GM19193 (cell line): ENCODE measurements around the gene RAB42.

Experiments used
- POLR2A ChIP-seq: IDR thresholded peaks from 4 replicates; pipeline ENCODE4 v1.6.1; 2011; ENCODE audit not compliant: insufficient read depth, insufficient read length; ENCODE audit errors: extremely low read depth

RAB42 gene

GRCh38 chr1:28591708-28592320 lies at the start of gene RAB42:
Gene RAB42, plus strand, starts transcription at chr1:28592265. Its CDS starts 247 bp downstream, at chr1:28592512.
- TF ChIP-seq POLR2A = no peak

GRCh38 chr1:28545246-28545628 lies 46.8 kb upstream of the RAB42 start:
- TF ChIP-seq POLR2A = no peak

GRCh38 chr1:28548318-28548717 lies 43.7 kb upstream of the RAB42 start:
- TF ChIP-seq POLR2A = no peak

- TF ChIP-seq POLR2A = no peak
These were observed 40.7 kb upstream of the RAB42 start for GRCh38 chr1:28551381-28551780.

GRCh38 chr1:28552758-28553663 lies 39.1 kb upstream of the RAB42 start, which contains the start of gene TRNAU1AP:
Gene TRNAU1AP, plus strand, starts transcription at chr1:28553085. Its CDS starts 26 bp downstream, at chr1:28553111.
- peak; percentile 69 for TF ChIP-seq POLR2A

GRCh38 chr1:28560886-28561285 lies 31.2 kb upstream of the RAB42 start:
- no peak for TF ChIP-seq POLR2A

- TF ChIP-seq POLR2A = no peak
These were observed 27.8 kb upstream of the RAB42 start for GRCh38 chr1:28564310-28564709.

- no peak for TF ChIP-seq POLR2A
These were observed 27.0 kb upstream of the RAB42 start for GRCh38 chr1:28565040-28565439.

GRCh38 chr1:28565726-28566125 lies 26.3 kb upstream of the RAB42 start:
- TF ChIP-seq POLR2A = no peak

- no peak for TF ChIP-seq POLR2A
These were observed 25.1 kb upstream of the RAB42 start for GRCh38 chr1:28566931-28567330.

- no peak for TF ChIP-seq POLR2A
These were observed 20.2 kb upstream of the RAB42 start for GRCh38 chr1:28571911-28572310.

GRCh38 chr1:28573564-28573963 lies 18.5 kb upstream of the RAB42 start:
- TF ChIP-seq POLR2A = no peak

GRCh38 chr1:28577052-28577678 lies 14.9 kb upstream of the RAB42 start:
- peak; percentile 52 for TF ChIP-seq POLR2A

- peak; percentile 17 for TF ChIP-seq POLR2A
These were observed 14.1 kb upstream of the RAB42 start for GRCh38 chr1:28577738-28578536.
